Smooth muscle cell (in vitro differentiated cells): Measurements from ENCODE around the gene DNAH6. TPM values are rescaled to one million over a fixed set of nuclear protein-coding genes. Genes with fewer than 3 reads are reported as not detected.

Experiments
- DNase-seq: peaks from one replicate; lab custom pipeline; 2025; ENCODE audit not compliant: unreplicated experiment; lab: John Stamatoyannopoulos, UW
- H2AFZ ChIP-seq: fragments of 200-600 bp; sonication (generic); 2 replicates; pipeline ENCODE4 v1.6.0; 2016; ENCODE audit warnings: antibody characterized with exemption, low read depth, mild to moderate bottlenecking
- H3F3A ChIP-seq: fragments of 200-600 bp; sonication (generic); 2 replicates; pipeline ENCODE4 v1.6.0; 2017; ENCODE audit warnings: antibody characterized with exemption, low read depth
- H3K27ac ChIP-seq: fragments of 200-600 bp; sonication (generic); 2 replicates; pipeline ENCODE4 v1.5.1; 2016; ENCODE audit warnings: low read depth, mild to moderate bottlenecking
- H3K27me3 ChIP-seq: fragments of 200-600 bp; sonication (generic); 2 replicates; pipeline ENCODE4 v1.6.1; 2016; ENCODE audit warnings: low read depth, mild to moderate bottlenecking
- H3K36me3 ChIP-seq: fragments of 200-600 bp; sonication (generic); 2 replicates; pipeline ENCODE4 v1.5.1; 2016; ENCODE audit warnings: low read depth
- H3K4me1 ChIP-seq: fragments of 200-600 bp; sonication (generic); 2 replicates; pipeline ENCODE4 v1.5.1; 2016; ENCODE audit warnings: low read depth
- H3K4me2 ChIP-seq: fragments of 200-600 bp; sonication (generic); 2 replicates; pipeline ENCODE4 v1.6.0; 2016; ENCODE audit warnings: mild to moderate bottlenecking
- H3K4me3 ChIP-seq: fragments of 200-600 bp; sonication (generic); 2 replicates; pipeline ENCODE4 v1.5.1; 2016; ENCODE audit warnings: mild to moderate bottlenecking
- H3K79me2 ChIP-seq: fragments of 200-600 bp; sonication (generic); 2 replicates; pipeline ENCODE4 v1.6.0; 2016; ENCODE audit warnings: low read depth, mild to moderate bottlenecking
- H3K9ac ChIP-seq: fragments of 200-600 bp; sonication (generic); 2 replicates; pipeline ENCODE4 v1.6.0; 2016; ENCODE audit warnings: low read depth
- H3K9me3 ChIP-seq: fragments of 200-600 bp; sonication (generic); replicated peaks from 2 replicates; pipeline ENCODE4 v1.5.1; 2016; ENCODE audit warnings: low read depth
- H4K20me1 ChIP-seq: fragments of 200-600 bp; sonication (generic); 2 replicates; pipeline ENCODE4 v1.6.0; 2016; ENCODE audit warnings: low read depth
- CTCF ChIP-seq: fragments of 200-600 bp; sonication (generic); IDR thresholded peaks from 2 replicates; pipeline ENCODE4 v1.5.1; 2017; ENCODE audit warnings: borderline replicate concordance, mild to moderate bottlenecking, antibody characterized with exemption; ENCODE audit not compliant: insufficient read depth, poor library complexity, severe bottlenecking
- WGBS: methylation state at CpG from one replicate; pipeline ENCODE4 v1.1.7; 2016; ENCODE audit warnings: low lambda C conversion rate; 5-methylcytosine and 5-hydroxymethylcytosine counted together
- polyA plus RNA-seq: library from polyadenylated mRNA; unstranded; fragments of >200 nt; fragmentation: Nextera tagmentation; extraction: Ambion mirVana; gene quantifications from 2 replicates; pipeline ENCODE4 v1.2.1, GENCODE V29; 2016
- total RNA-seq: library from RNA; depleted of rRNA; stranded (reverse); fragments of >200 nt; gene quantifications from 2 replicates; pipeline ENCODE4 v1.2.3, GENCODE V29; 2014

Gene DNAH6
- total and polyA plus RNA-seq, 2 experiments from 2014 or later, result 0.27 to 0.96 TPM

- Histone ChIP-seq H3K4me3 (no peak overlapping the region), H3F3A (no peaks in the 10 kb centered on the region), H2AFZ (no peak overlapping the region), H3K36me3 (no peaks in the 10 kb centered on the region), H3K27ac (no peak overlapping the region), H3K79me2 (no peaks in the 10 kb centered on the region), H3K4me2 (no peak overlapping the region), H3K4me1 (no peaks in the 10 kb centered on the region), H3K9me3 (no peaks in the 10 kb centered on the region), H3K27me3 (no peaks in the 10 kb centered on the region), H4K20me1 (no peaks in the 10 kb centered on the region), H3K9ac (no peak overlapping the region)
- TF ChIP-seq CTCF, result no peak
- WGBS, result 74% methylated on average over 1 of the region's 1 CpG
- no peak for DNase-seq
These were observed 259.7 kb downstream of the DNAH6 start for GRCh38 chr2:84776011-84776410.

- Histone ChIP-seq H3K27me3 (no peaks in the 10 kb centered on the region), H4K20me1 (no peaks in the 10 kb centered on the region), H2AFZ (no peak overlapping the region), H3K79me2 (no peaks in the 10 kb centered on the region), H3K36me3 (no peaks in the 10 kb centered on the region), H3K4me2 (no peak overlapping the region), H3K4me3 (no peak overlapping the region), H3K9ac (no peak overlapping the region), H3K4me1 (no peaks in the 10 kb centered on the region), H3K9me3 (no peaks in the 10 kb centered on the region), H3F3A (no peaks in the 10 kb centered on the region), H3K27ac (no peak overlapping the region)
- WGBS, result 86% methylated on average over 1 of the region's 1 CpG
- no peak for DNase-seq
- TF ChIP-seq CTCF, result no peak
These were observed 262.8 kb downstream of the DNAH6 start for GRCh38 chr2:84778911-84779690.

- H3K36me3 ChIP-seq, result no peaks in the 10 kb centered on the region
- no peak overlapping the region for H2AFZ ChIP-seq
- no peak for TF ChIP-seq CTCF
- H3K4me2 ChIP-seq, result no peak overlapping the region
- H3K9me3 ChIP-seq, result no peaks in the 10 kb centered on the region
- 86% methylated on average over 3 of the region's 3 CpGs for WGBS
- H3K4me3 ChIP-seq, result no peak overlapping the region
- H3K27ac ChIP-seq, result no peak overlapping the region
- no peak overlapping the region for H3K9ac ChIP-seq
- no peaks in the 10 kb centered on the region for H3K27me3 ChIP-seq
- H3F3A ChIP-seq, result no peaks in the 10 kb centered on the region
- no peaks in the 10 kb centered on the region for H3K79me2 ChIP-seq
- H3K4me1 ChIP-seq, result no peaks in the 10 kb centered on the region
- no peaks in the 10 kb centered on the region for H4K20me1 ChIP-seq
- DNase-seq, result no peak
These were observed 263.5 kb downstream of the DNAH6 start for GRCh38 chr2:84779781-84780180.
